T-helper 2 cell treated with Interferon-gamma antibody and Interleukin-4, amounts not matched to agents 100 ng/mL and 5 ng/mL, for 36 hours (primary cell): ENCODE data around the gene TBX4. TPM values are rescaled to one million over a fixed set of nuclear protein-coding genes. Genes with fewer than 3 reads are reported as not detected.

Experiments used
- intact Hi-C: fragments of 100-400 bp; cut with micrococcal nuclease; formaldehyde crosslinking; loops from one replicate; pipeline ENCODE4 v1.15.1; 2023
- total RNA-seq: library from RNA; stranded (reverse); gene quantifications from 2 replicates; pipeline ENCODE4 v1.2.3, GENCODE V29; 2022

TBX4 gene
- total RNA-seq, 1 donor from 2014 or later, result not detected

GRCh38 chr17:61412860-61413660 lies 39.2 kb upstream of the TBX4 start:
- intact Hi-C loops, result loop anchor here (1.0 to 2.0 kb wide), 3 partner anchors 138 to 424 kb away; no protein-coding TSS in a partner anchor

DNA sequence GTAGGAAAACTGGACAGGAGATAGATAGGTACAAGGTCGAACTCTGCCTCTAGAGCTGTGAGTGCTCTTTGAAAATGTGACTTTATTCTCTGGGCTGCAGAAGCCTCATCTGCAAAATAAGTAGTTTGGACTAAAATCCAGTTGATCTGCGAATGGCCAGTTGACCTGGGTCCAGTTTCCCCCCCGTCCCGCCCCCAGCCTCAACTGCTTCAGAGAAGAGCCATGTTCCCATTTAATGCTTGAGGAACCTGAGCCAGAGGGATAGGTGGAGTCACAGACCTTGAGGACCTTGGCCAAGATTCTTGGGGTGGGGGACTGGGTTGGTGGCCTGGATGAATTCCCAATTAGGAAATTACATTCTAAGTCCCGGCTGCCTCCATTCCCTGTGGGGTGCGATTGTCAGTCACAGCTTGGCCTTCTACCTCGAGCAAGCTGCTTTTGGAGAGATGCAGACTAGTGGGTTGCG lies 38.5 kb upstream of the TBX4 start:
- intact Hi-C loops, result loop anchor here (2.0 kb wide), 1 partner anchor 423 kb away; no protein-coding TSS in a partner anchor

- intact Hi-C loops, result no loop called here
Measured at GRCh38 chr17:61414141-61414935, 37.9 kb upstream of the TBX4 start.

- intact Hi-C loops, result no loop called here
Measured at GRCh38 chr17:61414936-61415251, 37.3 kb upstream of the TBX4 start.

- intact Hi-C loops, result no loop called here
Measured at GRCh38 chr17:61415374-61416210, 36.6 kb upstream of the TBX4 start.

- intact Hi-C loops, result no loop called here
Measured at GRCh38 chr17:61416211-61416539, 36.0 kb upstream of the TBX4 start.

DNA sequence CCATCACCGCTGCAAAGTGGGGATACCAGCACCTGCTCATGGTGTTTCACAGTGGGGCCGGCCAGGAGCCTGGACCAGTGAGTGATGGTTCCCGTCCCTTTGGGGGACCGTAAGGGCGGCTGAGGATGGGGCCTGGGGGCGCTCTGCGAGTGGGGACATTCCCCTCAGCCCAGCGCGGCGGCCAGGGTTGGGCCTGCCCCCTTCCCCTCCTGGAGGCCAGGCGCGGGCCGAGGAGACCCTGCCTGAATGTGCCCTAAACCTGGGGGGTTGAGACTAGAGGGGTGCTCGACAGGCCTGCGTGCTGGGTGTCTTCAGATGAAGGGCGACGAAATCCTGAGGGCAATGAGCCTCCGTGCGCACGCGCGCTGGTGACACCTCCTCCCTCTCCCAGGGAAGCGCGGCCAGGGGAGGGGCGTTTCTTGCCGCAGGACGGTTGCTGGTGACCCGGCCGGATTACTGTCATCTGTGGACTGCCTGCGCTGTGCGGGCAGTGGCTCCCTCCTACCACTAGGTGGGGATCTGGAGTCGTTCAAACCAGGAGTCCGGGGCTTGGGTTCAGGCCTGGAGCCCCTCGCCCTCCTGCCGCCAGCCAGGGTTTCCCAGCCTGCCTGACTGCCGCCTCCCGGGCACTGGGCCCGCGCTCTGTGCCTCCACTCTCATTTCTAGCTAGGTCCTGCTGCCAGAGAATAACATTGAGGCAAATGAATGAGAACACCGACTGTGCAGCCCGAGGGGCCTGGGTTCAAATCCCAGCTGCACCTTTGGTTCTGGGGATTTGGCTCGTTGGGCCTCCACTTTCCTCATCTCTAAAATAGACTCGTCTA lies 35.5 kb upstream of the TBX4 start:
- intact Hi-C loops, result no loop called here

- intact Hi-C loops, result no loop called here
Measured at GRCh38 chr17:61418449-61418848, 33.8 kb upstream of the TBX4 start.

DNA sequence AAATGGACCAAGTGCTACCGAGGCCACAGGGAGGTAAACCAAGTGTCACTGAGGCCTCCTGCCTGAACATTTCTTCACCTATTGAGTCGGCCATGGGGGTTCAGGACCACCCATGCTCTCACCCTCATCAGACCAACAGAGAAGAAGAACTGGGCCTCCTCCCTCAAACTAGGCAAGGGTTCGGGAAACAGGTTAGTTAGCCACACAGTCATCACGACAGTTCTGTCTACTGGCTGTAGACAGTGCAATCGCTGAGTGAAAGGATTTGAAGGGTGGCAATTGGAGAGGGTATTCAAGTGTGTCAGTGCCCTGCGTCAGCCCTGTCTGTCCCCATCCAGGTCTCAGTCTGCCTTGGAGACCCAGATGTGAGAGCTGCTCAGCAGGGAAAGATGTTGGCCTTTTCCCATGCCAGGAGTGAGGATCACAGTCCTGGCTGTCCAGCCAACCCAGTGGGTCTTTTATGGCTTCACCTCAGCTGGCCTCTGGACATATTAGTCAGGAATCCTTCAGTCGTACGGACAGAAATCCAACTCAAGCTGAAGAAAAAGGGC lies 32.7 kb upstream of the TBX4 start:
- intact Hi-C loops, result no loop called here

DNA sequence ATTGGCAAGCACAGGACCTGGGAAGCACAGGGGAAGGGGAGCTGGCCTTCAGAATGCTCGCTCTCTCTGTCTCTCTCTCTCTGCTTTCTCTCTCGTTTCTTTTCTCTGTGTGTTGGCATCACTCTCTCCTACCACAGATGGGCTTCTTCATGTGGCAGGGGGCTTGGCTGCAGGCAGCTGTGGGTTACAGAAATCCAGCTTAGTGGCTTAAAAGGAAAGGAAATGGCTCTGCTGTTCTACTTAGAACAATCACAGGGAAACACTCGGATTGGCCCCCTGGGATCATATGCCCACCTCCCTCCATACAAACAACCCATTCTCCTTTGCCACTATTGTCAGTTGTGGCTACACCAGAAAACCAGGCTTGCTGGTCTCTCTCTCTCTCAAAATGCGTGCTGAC lies 32.2 kb upstream of the TBX4 start:
- intact Hi-C loops, result no loop called here

GRCh38 chr17:61420745-61421398 lies 31.4 kb upstream of the TBX4 start:
- intact Hi-C loops, result no loop called here

DNA sequence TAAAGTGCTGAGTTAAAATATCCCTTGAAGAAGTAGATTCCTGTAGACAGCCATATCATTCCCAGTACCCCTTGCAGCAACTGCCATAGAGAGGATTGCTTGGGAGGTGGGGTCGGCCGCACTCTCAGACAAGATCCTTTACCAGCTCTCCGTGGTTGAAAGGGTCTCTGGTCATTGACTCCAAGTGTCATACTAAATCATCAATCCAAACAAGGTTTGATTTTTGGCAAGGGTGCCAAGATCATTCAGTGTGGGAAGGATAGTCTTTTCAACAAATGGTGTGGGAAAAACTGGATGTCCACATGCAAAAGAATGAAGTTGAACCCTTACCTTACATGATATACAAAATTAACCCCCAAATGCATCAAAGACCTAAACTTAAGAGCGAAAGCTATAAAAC lies 30.8 kb upstream of the TBX4 start:
- intact Hi-C loops, result no loop called here

- intact Hi-C loops, result no loop called here
Measured at GRCh38 chr17:61422116-61422799, 30.0 kb upstream of the TBX4 start.

DNA sequence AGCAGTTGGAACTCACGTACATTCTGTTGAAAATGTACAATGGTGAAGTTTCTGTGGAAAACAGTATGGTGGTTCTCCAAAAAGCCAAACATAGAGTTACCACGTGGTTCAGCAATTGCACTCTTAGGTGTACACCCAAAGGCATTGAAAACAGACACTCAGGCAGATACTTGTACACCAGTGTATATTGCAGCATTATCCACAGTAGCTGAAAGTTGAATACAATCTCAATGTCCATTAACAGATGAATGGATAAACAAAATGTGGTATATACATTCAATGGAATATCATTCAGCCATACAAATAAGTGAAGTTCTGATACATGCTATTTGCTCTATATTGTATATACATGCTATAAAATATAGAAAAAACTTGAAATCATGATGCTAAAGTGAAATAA lies 29.4 kb upstream of the TBX4 start:
- intact Hi-C loops, result no loop called here

DNA sequence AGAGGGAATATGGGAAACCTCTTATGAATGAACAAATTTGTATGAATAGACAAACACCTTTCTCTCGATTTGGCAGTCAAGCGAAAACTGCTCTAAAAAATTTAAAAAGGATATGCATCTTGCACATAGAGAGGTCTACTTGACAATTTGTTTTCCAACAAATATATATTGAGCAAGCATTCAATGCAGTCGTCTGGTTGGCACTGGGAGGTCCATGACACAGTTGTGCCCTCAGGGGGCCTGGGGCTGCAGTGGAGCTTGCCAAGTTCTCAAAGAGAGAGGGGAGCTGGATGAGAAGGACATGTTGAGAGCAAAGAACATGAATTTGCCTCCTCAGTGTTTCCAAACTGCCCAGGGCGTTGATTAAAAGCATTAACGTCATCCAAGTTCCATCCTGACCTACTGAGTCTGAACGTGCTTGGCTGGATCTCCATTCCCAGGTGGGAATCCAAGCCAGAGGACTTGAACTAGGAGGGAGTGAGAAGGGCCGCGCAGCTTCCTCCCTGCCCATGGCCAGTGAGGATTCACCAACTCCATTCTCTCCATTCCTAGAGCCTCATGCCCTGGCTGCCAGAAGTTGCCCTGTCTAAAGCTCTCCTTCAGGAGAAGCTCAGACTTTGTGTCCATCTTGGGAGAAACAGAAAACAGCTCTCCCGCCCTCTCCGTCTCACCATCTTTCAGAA lies 28.1 kb upstream of the TBX4 start:
- intact Hi-C loops, result no loop called here

GRCh38 chr17:61425682-61426481 lies 26.3 kb upstream of the TBX4 start:
- intact Hi-C loops, result no loop called here

DNA sequence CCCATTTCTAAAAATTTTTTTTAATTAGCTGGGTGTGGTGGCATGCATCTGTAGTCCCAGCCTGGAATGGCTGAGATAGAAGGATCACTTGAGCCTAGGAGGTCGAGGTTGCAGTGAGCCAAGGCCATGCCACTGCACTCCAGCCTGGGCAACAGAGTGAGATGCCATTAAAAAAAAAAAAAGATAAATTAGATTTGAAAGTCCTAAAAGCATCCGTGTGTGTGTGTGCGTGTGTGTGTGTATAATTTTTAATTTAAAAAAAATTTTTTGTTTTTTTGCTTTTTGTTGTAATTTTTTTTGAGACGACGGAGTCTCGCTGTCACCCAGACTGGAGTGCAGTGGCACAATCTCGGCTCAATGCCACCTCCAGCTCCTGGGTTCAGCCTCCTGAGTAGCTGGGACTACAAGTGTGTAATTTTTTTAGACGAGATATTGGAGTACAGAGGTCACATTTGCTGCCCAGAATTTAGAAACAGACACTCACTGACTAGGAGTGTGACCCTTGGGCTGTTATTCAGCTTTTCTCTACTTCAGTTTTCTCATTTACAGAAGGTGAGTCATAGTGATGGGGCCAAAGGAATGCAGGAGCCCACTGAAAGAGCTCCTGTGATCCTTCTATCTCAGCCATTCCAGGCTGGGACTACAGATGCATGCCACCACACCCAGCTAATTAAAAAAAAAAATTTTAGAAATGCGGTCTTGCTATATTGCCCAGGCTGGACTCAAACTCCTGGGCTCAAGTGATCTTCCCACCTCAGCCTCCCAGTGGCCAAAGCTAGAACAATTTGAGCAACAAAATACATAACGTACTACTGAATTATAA lies 25.5 kb upstream of the TBX4 start:
- intact Hi-C loops, result no loop called here
